Measurements from ENCODE around the gene LRP10.

- TF ChIP-seq CTCF (IDR thresholded peaks at IDR 0.05): no peak
- TF ChIP-seq EP300 (IDR thresholded peaks at IDR 0.05): no peak
These were observed 20.4 kb upstream of the LRP10 start for GRCh38 chr14:22850944-22851764.

Measured in upper lobe of left lung (tissue), 4 donors.